Esophagus squamous epithelium (tissue), 5 donors: ENCODE data around the gene BCL2L13. TPM values are rescaled to one million over a fixed set of nuclear protein-coding genes. Genes with fewer than 3 reads are reported as not detected.

Source experiments
- DNase-seq: peaks from one replicate; lab custom pipeline; 2025; lab: John Stamatoyannopoulos, UW
- H3K27ac ChIP-seq, 4 donors: fragments of 200-600 bp; sonication (generic); one replicate each; pipeline ENCODE4 v1.5.1; 2016 to 2019; ENCODE audit warnings: mild to moderate bottlenecking in 1 of 4
- H3K27me3 ChIP-seq, 4 donors: fragments of 200-600 bp; sonication (generic); 1 replicate in 3 of 4; 2 replicates in 1 of 4; pipeline versions ENCODE4 v1.5.1 to v1.6.0; 2017 to 2021; ENCODE audit warnings: antibody characterized with exemption in 1 of 4
- H3K36me3 ChIP-seq, 3 donors: fragments of 200-600 bp; sonication (generic); one replicate each; pipeline ENCODE4 v1.5.1; 2016 to 2019
- H3K4me1 ChIP-seq, 3 donors: fragments of 200-600 bp; sonication (generic); one replicate each; pipeline ENCODE4 v1.5.1; 2017 to 2019
- H3K4me3 ChIP-seq, 4 donors: fragments of 200-600 bp; sonication (generic); 1 replicate in 3 of 4; 2 replicates in 1 of 4; pipeline ENCODE4 v1.5.1; 2016 to 2019; ENCODE audit warnings: mild to moderate bottlenecking in 2 of 4, moderate library complexity in 1 of 4
- H3K9me3 ChIP-seq, 3 donors: fragments of 200-600 bp; sonication (generic); one replicate each; pipeline ENCODE4 v1.5.1; 2016 to 2019
- CTCF ChIP-seq, 6 experiments: fragments of 450-650 bp in 4 of 6; fragments of 200-600 bp in 2 of 6; sonication (generic) in 2 of 6; IDR thresholded peaks; one replicate each; pipeline ENCODE4 v1.5.1; 2016 to 2019; ENCODE audit warnings: antibody characterized with exemption in 6 of 6, mild to moderate bottlenecking in 4 of 6, moderate library complexity in 4 of 6
- POLR2A ChIP-seq, 4 donors: fragments of 450-650 bp; IDR thresholded peaks; one replicate each; pipeline ENCODE4 v1.6.1; 2017; ENCODE audit warnings: antibody characterized with exemption in 4 of 4, mild to moderate bottlenecking in 4 of 4, moderate library complexity in 3 of 4
- WGBS, 2 donors: methylation state at CpG; one replicate each; pipeline ENCODE4 v1.1.5; 2018; 5-methylcytosine and 5-hydroxymethylcytosine counted together
- intact Hi-C: fragments of 100-400 bp; cut with DNase I; formaldehyde crosslinking; loops from one replicate; pipeline ENCODE4 v1.15.0; 2022
- total RNA-seq, 4 donors: library from RNA; depleted of rRNA; stranded (reverse); fragments of >200 nt; gene quantifications; one replicate each; pipeline ENCODE4 v1.1.0, GENCODE V29; 2016
- donor health status: DM: yes; HTN: yes; CAD: no.

Gene BCL2L13
- total RNA-seq, 4 donors from 2014 or later: 31.7 to 49.2 (median 43.1) TPM

DNA sequence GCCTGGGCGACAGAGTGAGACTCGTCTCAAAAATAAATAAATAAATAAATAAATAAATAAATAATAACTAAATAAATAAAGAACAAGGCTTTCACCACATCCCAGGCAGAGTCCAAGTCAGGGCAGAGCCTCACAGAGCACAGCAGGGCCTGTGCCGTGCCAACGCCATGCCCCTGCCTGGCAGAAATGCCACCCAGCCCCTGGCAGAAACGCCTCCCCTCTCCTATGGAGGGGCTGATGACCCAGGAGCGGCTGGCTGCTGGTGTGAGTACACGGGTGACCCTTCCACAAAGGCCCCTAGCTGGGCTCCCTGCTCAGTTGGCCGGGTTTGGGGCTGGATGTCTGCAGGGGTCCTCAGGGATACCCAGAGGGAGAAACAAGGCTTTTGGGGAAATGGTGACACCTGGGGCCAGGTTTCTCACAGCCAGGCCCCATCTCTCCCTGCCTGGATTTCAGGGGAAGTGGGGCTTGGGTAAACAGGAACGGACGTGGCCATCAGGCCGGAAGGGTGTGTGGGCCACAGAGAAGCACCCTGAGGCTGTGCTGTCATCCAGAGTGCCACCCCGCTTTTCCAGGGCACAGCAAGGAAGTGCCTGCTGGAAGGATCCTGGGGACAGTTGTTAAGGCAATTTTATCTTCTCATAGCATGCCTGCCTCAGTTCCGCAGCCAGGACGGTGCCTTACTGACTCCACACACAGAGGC is 130.6 kb downstream of the BCL2L13 start:
- no peak overlapping the region for H3K27ac ChIP-seq
- no peak for DNase-seq
- WGBS, 2 donors: 84 to 92% methylated on average over 11 of the region's 14 CpGs

GRCh38 chr22:17769716-17770082 is 131.1 kb downstream of the BCL2L13 start:
- no peaks in the 10 kb centered on the region for H3K9me3 ChIP-seq
- no peaks in the 10 kb centered on the region for H3K36me3 ChIP-seq
- H3K27ac ChIP-seq: no peak overlapping the region
- no peak for DNase-seq
- H3K27me3 ChIP-seq: no peaks in the 10 kb centered on the region
- no peak overlapping the region for H3K4me3 ChIP-seq
- H3K4me1 ChIP-seq: peaks cover 11 to 52% (median 23%) of the 10 kb centered on the region in 3 donors
- 56 to 91% methylated on average over 7 to 9 of the region's 9 CpGs for WGBS, 2 donors
- TF ChIP-seq CTCF (IDR thresholded peaks at IDR 0.05) (no peak), POLR2A (IDR thresholded peaks at IDR 0.05) (no peak)
- intact Hi-C loops: no loop called here

More for the DNA sequence above, 130.6 kb downstream of the BCL2L13 start:
- intact Hi-C loops: no loop called here
- Histone ChIP-seq H3K9me3 (no peaks in the 10 kb centered on the region), H3K4me3 (no peak overlapping the region), H3K27me3 (no peaks in the 10 kb centered on the region), H3K36me3 (no peaks in the 10 kb centered on the region), H3K4me1 (peaks cover 11 to 48% (median 20%) of the 10 kb centered on the region in 3 donors)
- TF ChIP-seq CTCF (IDR thresholded peaks at IDR 0.05): no peak
- TF ChIP-seq POLR2A (IDR thresholded peaks at IDR 0.05): no peak

DNA sequence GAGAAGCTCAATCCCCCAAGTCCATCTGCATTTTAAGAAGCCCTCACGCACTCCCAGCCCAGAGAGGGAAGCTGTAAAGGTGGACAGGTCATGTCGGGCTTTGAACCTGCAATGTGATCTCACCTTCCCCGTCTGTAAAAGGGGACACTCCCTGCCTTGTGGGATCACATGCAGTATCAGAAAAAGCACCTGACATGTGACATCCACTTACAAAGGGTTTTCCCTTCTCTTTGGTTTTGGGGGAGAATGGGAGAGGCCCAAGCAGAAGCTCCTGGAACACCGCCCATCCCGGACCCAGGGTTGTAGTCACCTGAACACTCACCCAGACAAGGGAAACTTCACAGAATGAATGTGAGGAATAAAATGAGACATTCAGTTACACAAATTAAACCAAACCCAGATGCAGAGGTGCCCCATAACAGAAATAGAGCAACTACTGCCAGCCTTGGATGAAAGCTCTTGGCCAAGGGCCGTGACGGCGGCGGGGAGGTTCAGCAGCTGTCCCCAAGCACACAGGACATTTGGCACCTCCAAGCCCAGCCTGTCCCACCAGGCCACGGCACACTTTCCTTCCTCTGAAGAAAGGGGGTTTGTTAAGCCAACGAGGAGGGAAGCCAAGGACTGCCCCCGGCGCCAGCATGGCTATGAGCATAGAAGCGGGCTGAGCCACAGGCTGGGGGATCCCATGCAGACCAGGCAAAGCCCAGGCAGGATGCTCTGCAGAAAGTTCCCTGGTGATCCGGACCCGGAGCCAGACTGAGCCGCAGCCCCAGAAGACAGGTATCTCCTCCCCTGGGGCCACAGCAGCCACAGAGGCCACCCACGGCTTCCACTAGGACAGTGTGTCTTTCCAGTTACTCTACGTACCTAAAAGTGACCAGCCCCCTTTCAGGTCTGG is 131.9 kb downstream of the BCL2L13 start:
- Histone ChIP-seq H3K4me3 (no peak overlapping the region), H3K27ac (no peak overlapping the region), H3K9me3 (no peaks in the 10 kb centered on the region), H3K27me3 (no peaks in the 10 kb centered on the region), H3K36me3 (no peaks in the 10 kb centered on the region), H3K4me1 (peaks cover 14 to 60% (median 25%) of the 10 kb centered on the region in 3 donors)
- intact Hi-C loops: no loop called here
- no peak for DNase-seq
- WGBS, 2 donors: 89 to 90% methylated on average over 12 to 13 of the region's 19 CpGs
- no peak for TF ChIP-seq POLR2A (IDR thresholded peaks at IDR 0.05)
- no peak for TF ChIP-seq CTCF (IDR thresholded peaks at IDR 0.05)

DNA sequence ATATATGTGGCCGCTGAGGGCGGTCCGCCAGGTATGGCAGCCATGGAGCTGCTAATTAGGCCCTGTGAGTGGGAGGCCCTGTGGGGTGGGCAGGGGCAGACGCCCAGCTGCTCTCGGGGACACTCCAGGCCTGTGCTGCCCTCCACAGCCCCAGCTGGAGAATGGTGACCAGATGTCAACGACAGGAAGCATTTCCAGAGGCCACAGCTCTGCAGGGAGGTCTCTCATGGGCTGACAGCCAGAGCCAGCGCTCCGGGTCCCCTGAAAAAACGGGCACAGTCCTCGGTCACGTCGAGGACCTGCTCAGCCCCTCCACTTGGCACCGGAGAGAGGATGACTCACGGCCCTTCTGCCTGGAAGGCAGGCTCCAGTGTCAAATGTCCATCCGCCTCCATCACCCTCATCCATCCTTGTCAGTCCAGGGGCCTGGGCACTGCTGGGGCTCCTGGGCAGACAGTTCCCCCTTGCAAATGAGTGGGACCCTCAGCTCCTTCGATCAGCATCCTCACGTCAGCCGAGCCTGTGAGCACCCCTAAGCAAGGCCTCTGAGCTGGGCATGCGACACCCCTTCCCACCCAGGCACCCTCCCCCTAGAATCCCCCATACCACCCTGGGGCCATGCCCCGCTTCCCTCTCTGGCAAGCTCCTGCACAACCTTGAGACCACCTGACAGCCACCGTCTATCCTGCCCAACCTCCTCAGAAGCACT is 133.8 kb downstream of the BCL2L13 start:
- Histone ChIP-seq H3K9me3 (no peaks in the 10 kb centered on the region), H3K27me3 (no peaks in the 10 kb centered on the region), H3K36me3 (no peaks in the 10 kb centered on the region), H3K4me1 (peaks cover 14 to 61% (median 25%) of the 10 kb centered on the region in 3 donors), H3K4me3 (peak overlapping the region in 1 of 4 donors; percentile 97), H3K27ac (no peak overlapping the region)
- TF ChIP-seq POLR2A (IDR thresholded peaks at IDR 0.05) (no peak), CTCF (IDR thresholded peaks at IDR 0.05) (no peak)
- DNase-seq: no peak
- WGBS, 2 donors: 48 to 58% methylated on average over 4 to 15 of the region's 21 CpGs
- intact Hi-C loops: no loop called here
